ENCODE data around the gene GRWD1. TPM values are rescaled to one million over a fixed set of nuclear protein-coding genes. Genes with fewer than 3 reads are reported as not detected.

Gene GRWD1
- total RNA-seq, 1 donor from 2014 or later: 25.0 TPM

- Mint-ChIP-seq H3K36me3 (ENCODE audit: unreplicated experiment) (no peaks in the 10 kb centered on the region), H3K27ac (ENCODE audit: unreplicated experiment) (no peak overlapping the region), H3K4me3 (ENCODE audit: unreplicated experiment) (no peak overlapping the region), H3K9me3 (ENCODE audit: unreplicated experiment) (peaks cover 9% of the 10 kb centered on the region), H3K4me1 (ENCODE audit: low read depth, unreplicated experiment) (no peaks in the 10 kb centered on the region), H3K27me3 (ENCODE audit: unreplicated experiment) (peaks cover 9% of the 10 kb centered on the region)
- TF ChIP-seq CTCF (IDR thresholded peaks at IDR 0.05; ENCODE audit: partially characterized antibody, unreplicated experiment): no peak
- DNase-seq: no peak
These were observed 19.4 kb downstream of the GRWD1 start for GRCh38 chr19:48465215-48465614.

- no peak for TF ChIP-seq CTCF (IDR thresholded peaks at IDR 0.05; ENCODE audit: partially characterized antibody, unreplicated experiment)
- H3K9me3 Mint-ChIP-seq (ENCODE audit: unreplicated experiment): peaks cover 7% of the 10 kb centered on the region
- peaks cover 9% of the 10 kb centered on the region for H3K27me3 Mint-ChIP-seq (ENCODE audit: unreplicated experiment)
- H3K4me3 Mint-ChIP-seq (ENCODE audit: unreplicated experiment): no peak overlapping the region
- H3K4me1 Mint-ChIP-seq (ENCODE audit: low read depth, unreplicated experiment): no peaks in the 10 kb centered on the region
- no peak overlapping the region for H3K27ac Mint-ChIP-seq (ENCODE audit: unreplicated experiment)
- peak; percentile 9 for DNase-seq
- H3K36me3 Mint-ChIP-seq (ENCODE audit: unreplicated experiment): no peaks in the 10 kb centered on the region
These were observed 21.0 kb downstream of the GRWD1 start for GRCh38 chr19:48466561-48467325.

GRCh38 chr19:48468772-48469288 is 23.0 kb downstream of the GRWD1 start:
- H3K9me3 Mint-ChIP-seq (ENCODE audit: unreplicated experiment): peaks cover 7% of the 10 kb centered on the region
- peak; percentile 98 for DNase-seq
- no peak for TF ChIP-seq CTCF (IDR thresholded peaks at IDR 0.05; ENCODE audit: partially characterized antibody, unreplicated experiment)
- H3K4me3 Mint-ChIP-seq (ENCODE audit: unreplicated experiment): peak overlapping the region; percentile 89
- peak overlapping the region; percentile 95 for H3K27ac Mint-ChIP-seq (ENCODE audit: unreplicated experiment)
- no peaks in the 10 kb centered on the region for H3K36me3 Mint-ChIP-seq (ENCODE audit: unreplicated experiment)
- H3K27me3 Mint-ChIP-seq (ENCODE audit: unreplicated experiment): peaks cover 12% of the 10 kb centered on the region
- peaks cover 3% of the 10 kb centered on the region for H3K4me1 Mint-ChIP-seq (ENCODE audit: low read depth, unreplicated experiment)

GRCh38 chr19:48469289-48469881 is 23.6 kb downstream of the GRWD1 start, which contains the start of gene CYTH2:
CYTH2 (plus strand) TSS chr19:48469369; CDS start chr19:48469508, 139 bp downstream.
- H3K4me3 Mint-ChIP-seq (ENCODE audit: unreplicated experiment): peak within 1 kb of the TSS; percentile 93
- H3K36me3 Mint-ChIP-seq (ENCODE audit: unreplicated experiment): no peaks in the 10 kb centered on the region
- peaks cover 12% of the 10 kb centered on the region for H3K27me3 Mint-ChIP-seq (ENCODE audit: unreplicated experiment)
- peak; percentile 92 for DNase-seq
- H3K9me3 Mint-ChIP-seq (ENCODE audit: unreplicated experiment): peaks cover 7% of the 10 kb centered on the region
- TF ChIP-seq CTCF (IDR thresholded peaks at IDR 0.05; ENCODE audit: partially characterized antibody, unreplicated experiment): no peak
- peak within 1 kb of the TSS; percentile 95 for H3K27ac Mint-ChIP-seq (ENCODE audit: unreplicated experiment)
- H3K4me1 Mint-ChIP-seq (ENCODE audit: low read depth, unreplicated experiment): peaks cover 3% of the 10 kb centered on the region

Data from glutamatergic neuron (in vitro differentiated cells).